GM12801 (cell line): ENCODE measurements around the gene DIP2C.

Experiments used
- TF ChIP-seq, protein P1 (sequence below): IDR thresholded peaks from one replicate; pipeline ENCODE4 v1.5.1; 2011; ENCODE audit warnings: control low read depth; ENCODE audit not compliant: insufficient read length; ENCODE audit errors: extremely low read depth

Gene DIP2C

DNA sequence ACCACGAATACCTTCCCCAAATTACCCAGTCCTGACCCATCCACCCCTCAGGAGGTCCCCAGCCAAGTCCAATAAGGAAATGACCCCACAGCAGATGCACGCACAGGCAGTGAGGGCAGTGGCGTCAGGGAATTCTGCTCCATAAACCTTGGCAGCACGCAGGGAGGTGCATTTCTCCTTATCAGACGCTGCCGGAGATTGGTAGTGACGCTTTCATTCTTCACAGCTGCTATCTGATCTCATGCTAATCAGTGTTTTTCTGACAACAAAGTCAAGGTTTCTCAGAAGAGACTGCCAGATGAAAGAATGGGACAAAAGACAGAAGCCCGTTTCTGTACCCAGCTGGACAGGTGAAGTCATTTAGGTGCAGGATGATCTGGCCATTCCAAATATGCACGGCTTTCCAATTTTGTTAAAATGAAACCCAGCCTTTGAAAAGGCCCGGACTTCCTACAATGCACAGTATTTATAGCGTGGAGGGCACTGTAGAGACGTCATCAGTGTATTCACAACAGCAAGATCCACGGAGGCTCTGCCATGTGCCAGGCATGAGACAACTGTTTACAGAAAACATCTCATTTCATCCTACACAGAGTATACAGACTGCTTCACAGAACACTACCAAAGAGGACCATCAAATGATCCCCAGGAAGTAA is 35.3 kb downstream of the DIP2C start:
- TF ChIP-seq, protein P1, sequence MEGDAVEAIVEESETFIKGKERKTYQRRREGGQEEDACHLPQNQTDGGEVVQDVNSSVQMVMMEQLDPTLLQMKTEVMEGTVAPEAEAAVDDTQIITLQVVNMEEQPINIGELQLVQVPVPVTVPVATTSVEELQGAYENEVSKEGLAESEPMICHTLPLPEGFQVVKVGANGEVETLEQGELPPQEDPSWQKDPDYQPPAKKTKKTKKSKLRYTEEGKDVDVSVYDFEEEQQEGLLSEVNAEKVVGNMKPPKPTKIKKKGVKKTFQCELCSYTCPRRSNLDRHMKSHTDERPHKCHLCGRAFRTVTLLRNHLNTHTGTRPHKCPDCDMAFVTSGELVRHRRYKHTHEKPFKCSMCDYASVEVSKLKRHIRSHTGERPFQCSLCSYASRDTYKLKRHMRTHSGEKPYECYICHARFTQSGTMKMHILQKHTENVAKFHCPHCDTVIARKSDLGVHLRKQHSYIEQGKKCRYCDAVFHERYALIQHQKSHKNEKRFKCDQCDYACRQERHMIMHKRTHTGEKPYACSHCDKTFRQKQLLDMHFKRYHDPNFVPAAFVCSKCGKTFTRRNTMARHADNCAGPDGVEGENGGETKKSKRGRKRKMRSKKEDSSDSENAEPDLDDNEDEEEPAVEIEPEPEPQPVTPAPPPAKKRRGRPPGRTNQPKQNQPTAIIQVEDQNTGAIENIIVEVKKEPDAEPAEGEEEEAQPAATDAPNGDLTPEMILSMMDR: no peak

GRCh38 chr10:652233-652632 is 37.2 kb downstream of the DIP2C start:
- TF ChIP-seq, protein P1: no peak

- TF ChIP-seq, protein P1: no peak
Measured at GRCh38 chr10:651692-652091, 37.8 kb downstream of the DIP2C start.

DNA sequence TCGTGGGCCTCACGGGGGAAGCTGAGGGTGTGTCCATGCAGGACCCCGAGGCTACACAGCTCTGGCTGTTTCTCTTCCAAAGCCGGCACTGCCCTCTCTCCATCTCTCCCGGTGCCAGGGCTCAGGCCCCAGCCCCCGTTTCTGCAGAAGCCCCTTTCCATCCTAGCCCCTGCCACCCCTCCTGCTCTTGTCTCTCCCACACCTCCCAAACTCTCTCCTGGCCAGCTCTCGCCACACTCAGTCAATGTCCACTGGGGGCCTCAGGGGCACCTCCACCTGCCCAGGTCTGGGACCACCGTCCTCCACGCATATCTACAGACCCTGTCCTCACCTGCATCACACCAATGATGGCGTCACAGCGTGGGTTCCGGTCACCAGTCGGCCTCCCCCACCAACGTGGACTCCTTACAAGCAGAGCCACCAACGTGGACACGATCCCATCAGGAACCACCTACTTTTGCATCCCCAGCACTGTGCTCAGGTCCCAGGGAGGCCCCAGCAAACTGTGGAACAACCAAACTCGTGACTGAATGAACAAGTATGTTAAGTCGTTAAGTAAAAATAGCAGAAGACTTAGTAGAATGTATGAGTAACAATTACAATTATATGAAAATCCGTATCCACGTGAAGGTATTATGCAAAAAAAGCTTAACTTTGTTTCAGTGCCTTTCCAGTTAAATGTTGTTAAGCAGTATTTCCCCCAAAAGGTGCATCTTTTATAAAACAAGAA is 38.4 kb downstream of the DIP2C start:
- TF ChIP-seq, protein P1: no peak

DNA sequence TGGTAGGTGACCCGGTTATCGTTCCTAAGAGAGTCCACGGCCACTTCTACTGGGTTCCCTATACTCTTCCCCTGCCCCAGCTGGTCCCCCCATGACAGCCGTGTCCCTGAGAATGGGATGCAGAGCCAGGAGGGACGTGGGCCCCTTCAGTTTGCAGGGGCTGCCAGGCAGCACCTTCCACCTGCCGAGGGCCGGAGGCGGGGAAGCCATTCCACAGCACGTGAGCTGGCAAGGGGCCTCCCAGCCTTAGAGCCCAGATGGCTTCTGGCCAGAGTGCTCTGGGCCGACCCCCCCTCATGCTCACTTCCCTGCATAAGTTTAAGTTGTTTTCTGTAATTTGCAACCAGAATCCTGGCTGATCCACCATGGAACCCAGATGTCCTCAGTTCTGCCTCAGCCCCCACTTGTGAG is 39.0 kb downstream of the DIP2C start:
- TF ChIP-seq, protein P1: no peak

DNA sequence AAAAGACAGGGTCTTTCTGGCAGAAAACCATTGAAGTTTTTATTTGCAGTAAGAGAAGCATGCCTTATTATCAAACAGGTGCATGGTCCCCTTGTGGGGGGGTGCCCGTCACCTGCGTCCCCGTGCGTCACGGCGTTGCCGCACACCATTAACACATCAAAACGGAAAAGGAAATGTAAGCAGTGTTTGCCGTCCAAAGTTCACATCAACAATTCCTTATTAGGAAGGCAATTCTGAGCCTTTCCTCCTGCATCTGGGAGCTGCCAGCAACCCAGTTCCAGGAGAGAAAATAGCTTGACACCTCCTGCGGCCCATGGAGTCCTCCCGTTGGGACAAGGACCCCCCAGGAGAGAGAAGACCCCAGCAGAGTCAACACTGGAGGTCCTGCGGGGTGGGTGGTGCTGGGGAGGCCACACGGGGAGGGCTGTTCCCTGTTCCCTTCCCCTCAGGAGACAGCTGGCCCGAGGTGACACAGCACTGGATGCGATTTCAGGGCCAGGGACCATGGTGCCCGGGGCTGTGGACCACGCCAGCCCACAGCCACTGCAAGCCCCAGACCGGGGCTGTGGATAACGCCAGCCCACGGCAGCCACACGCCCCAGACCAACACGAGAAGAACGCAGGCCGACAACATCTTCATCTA is 39.5 kb downstream of the DIP2C start:
- TF ChIP-seq, protein P1: no peak

- TF ChIP-seq, protein P1: no peak
Measured at GRCh38 chr10:649445-649797, 40.0 kb downstream of the DIP2C start.
